NCI-H82 treated with DMSO at 0.1 percent for 48 hours (cell line): ENCODE results near the gene WDR86.

ENCODE experiments used
- DNase-seq: peaks from one replicate; lab custom pipeline; 2025; ENCODE audit not compliant: unreplicated experiment; lab: John Stamatoyannopoulos, UW

WDR86 gene

DNA sequence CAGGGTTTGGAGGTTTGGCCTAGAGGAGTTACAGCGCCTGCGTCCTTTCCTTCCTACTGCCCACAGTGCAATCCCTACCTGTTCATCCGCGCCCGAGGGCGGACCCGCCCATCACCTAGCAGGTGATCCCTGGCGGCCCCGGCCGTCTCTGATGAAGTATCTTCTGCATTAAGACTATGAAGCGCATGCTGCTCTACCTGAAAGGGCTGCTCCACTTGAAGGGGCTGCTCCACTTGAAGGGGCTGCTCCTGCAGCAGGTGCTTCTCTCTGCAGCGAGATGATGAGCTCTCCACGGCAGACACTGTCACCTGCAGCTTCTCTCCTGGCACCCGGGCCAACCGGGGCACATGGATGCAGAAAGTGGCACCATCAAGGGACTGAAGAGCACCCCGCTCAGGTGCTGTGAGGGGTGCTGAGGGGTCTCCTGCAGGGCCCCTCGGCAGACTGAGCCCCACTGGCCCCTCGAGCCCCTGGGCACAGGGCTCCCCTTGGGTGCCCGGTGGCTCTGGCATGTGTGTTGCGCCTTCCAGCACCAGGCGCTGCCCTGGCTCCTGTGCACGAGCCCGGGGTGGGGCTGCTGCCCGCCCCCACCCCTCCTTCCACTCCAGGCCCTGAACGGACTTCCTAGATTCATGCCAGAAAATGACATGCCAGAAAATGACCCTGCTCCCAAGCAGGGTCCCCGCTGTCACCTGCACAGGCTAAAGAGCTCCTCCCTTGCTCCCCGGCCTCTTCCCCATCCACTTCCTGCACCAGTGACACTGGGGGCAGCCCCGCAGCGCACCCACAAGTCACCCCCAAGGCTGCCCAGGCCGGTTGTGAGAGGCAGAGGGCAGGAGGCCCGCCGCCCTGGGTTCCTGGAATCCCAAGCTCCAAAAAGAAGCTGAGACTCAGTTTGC lies 29.4 kb downstream of the WDR86 start:
- DNase-seq = no peak

DNA sequence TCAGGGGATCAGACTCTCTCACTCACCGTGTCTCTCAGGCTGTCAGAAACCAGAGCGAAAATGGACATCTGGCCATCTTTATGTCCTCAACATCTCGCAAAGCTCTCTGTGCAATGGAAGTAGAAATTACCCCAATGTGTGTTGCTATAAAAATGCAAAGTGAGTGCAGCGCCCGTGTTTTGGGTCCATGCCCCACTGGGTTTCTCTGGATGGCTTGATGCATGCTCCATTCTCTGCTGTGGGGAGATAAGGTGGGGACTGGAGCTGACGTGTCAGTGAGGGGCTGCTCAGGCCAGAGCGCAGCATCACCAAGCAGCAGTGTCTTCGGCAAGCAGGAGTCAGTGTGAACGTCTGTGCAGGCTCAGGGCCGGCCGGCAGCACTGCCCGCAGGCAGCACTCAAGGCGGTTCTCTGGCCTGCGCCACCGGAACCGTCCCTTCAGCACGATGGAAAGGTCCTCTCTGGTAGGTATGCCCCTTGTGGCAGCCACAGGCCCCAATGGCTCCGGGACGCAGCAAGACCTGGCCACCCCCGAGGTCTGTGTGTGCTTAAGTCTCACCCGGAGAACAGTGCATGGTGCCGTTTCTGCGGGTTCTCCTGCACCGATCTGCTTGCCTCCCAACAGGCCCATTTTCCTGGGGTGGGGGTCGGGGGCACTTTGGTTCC lies 30.2 kb downstream of the WDR86 start:
- no peak for DNase-seq

DNA sequence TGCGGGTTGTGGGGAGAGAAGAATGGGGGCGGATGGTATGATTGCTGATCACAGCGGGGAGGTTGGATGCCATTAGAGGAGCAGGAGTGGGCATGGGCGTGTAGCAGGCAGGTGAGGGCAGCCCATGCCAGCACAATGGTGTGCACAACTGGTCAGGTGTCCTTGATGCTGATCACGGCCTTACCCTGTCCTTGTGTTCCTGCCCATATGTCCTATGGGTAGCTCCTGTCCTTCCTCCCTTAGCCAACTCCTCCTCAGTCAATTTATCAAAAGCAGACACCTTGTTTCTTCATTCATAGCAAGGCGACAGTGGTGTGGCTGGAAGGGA lies 30.7 kb downstream of the WDR86 start:
- no peak for DNase-seq

DNA sequence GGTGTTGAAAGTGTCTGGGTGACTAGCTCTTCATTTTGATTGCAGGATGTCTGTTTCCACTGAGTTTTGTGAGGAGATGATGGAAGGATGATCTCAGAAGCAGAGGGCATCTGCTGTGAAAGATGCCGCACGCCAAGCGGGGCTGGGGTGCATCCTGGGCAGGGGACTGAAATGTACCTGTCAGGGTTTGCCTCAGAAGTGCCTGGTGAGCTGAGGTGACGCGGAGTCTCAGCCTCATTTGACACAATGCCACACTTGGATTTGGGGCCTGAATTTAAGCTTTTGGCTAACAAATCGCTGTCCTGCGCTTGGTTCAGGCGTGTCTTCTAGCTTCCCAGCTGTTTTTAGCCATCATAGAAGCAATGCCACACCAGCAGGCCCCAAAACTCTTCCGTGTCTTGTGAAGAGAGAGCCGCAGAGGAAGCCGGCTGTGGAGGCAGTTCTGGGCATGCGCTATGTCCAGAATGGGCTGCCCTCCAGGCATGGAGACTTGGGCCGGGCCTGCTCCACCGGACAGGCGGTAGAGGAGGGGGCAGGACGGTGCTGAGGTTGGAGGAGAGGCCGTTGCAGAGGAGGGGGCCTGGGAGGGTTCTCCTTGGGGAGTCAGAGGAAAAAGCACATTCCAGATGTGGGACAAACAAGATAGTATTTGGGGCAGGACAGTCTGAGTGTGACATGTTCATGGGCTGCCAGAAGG lies 31.2 kb downstream of the WDR86 start:
- DNase-seq = no peak

DNA sequence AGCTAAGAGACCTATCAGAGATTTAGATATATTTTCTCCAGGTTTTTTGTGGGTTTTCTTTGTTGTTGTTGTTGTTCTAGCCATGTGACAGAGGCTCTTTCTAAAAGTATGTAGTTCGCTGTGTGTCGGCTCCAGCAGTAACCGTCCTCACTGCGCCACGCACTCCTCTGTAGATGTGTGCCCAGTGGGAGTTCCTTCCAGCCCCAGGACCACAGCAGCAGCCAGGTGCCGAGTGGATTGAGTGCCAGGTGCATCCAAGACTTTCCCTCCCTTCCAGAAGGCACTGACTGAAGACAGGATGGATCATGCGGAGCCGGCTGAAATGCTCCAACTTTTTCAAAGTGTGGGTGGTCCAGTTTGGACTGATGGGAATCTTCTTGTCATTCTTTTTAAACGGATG lies 31.8 kb downstream of the WDR86 start:
- DNase-seq = no peak

DNA sequence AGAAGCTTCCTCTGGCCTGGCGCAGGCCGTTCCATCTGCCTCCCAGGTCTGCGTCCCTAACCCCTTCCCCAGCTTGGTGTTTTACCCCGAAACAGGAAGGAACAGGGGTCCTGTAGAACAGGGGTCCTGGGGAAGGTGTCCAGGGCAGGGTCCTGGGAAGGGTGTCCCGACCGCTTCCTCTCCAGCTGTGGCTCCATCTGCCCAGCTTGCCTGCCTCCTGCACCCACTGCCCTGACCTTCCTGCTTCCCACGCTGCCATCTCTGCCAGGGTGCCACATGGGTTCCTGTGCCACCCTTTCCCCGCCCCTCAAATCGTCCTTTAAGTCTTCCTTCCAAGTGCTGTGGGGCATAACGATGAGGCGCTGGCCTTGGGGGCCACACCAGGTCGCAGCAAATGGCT lies 32.4 kb downstream of the WDR86 start:
- no peak for DNase-seq

DNA sequence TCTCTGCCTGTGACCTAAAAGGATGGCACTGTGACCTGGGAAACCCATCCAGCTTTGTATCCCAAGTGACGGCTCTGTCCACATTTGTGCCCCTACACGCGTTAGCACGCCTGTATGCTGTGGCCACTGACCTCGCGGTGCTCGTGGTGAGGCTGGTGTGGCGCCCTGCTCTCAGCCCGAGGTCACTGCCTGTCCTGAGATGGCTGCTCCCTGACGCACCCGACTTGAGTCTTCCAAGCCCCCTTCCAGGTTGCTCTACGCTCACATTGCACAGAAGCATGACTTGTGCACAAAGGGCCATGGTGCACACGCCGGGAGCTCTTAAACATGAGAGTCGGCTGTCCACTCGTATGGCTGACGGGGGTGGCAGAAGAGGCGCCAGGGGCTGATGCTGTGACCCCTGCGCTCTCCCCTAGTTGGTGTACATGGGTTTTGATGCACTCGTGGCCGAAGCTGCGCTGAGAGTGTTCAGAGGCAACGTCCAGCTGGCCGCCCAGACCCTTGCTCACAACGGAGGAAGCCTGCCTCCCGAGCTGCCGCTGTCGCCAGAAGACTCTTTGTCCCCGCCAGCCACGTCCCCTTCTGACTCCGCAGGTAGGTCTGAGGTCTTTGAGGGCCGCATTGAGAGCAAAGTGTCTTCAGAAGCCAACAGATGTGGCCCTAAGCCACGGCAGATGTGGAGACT lies 33.5 kb downstream of the WDR86 start:
- DNase-seq = no peak

DNA sequence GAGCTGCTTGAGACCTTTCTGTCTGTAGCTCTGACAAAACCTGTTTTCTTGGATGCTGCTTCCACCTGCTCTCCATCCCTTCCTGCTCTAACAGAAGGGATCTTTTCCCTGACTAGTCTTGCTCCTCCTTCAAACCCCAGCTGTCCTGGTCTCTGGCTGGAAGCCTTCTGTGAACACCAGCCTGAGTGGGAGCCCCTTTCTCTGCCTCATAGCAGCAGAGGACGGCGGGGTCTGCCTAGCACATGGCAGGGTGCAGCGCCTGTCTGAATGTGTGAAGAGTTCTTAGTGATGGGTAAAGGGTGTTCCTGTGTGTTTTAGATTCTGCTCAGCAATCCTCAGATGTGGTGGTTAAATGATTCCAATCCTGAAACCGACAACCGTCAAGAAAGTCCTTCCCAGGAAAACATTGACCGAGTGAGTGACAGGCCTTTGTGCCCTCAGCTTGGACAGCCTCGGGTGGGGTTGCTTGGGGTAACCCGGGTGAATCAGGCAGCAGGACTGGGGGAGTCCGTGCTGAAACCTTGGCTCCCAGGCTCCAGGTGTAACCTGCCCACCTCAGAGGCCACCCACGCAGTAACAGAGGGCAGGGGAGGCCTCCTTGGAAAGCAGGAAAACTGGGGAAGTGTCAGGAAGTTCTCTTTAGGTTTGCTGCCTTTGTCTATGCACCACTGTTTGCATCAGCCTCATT lies 34.2 kb downstream of the WDR86 start:
- no peak for DNase-seq

DNA sequence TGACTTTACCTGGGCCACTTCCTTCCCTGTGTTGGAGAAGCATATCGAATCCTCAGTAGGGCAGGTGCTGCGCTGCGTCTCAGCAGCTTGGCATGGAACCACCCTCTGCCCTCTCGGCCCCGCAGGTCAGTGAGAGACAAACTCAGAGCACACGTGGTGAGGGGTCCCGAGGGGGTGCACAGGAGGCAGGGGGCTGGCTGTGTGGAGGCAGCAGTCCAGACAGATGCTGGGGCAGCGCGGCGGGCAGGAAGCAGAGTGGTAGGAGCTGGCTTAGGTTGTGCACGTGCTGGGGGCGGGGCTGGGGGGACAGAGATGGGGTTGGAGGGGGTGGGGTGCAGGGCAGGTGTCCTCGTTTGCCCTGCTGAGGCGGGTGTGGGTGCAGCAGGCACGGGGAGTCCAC lies 35.1 kb downstream of the WDR86 start:
- no peak for DNase-seq

DNA sequence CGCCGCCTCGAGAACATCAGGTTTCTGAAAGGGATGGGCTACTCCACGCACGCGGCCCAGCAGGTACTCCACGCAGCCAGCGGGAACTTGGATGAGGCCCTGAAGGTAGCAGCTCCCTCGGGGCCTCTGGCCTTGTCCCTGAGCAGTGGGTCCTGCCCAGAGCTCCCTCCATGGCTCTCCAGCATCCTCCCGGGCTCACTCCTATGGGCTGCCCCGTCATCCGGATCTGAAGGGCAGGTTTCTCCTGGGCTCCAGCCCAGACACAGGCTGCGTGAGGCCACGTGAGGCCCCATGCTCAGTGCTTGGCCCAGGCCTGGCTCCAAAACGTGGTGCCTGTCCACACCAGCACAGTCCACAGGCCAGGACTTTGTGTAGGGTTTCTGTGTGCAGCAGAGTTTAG lies 35.7 kb downstream of the WDR86 start:
- DNase-seq = no peak

DNA sequence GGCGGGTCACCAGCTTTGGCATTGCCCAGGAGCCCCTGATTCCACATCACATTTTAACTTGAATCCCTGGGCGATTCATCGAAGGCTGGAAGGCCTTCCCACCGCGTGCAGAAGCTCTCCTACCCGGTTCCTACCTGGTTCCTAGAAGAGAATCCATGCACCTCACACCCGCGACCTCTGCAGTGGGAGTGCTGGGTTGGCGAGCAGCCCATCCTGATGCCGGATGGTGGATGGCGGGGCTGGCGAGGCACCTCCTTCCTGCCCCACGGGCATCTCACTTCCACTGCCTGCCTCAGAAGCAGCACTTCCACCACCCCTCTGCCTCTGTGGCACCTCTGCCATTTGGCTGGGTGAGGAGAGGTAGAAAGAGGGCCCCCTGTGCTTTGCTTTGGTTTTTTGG lies 36.2 kb downstream of the WDR86 start:
- DNase-seq = no peak

DNA sequence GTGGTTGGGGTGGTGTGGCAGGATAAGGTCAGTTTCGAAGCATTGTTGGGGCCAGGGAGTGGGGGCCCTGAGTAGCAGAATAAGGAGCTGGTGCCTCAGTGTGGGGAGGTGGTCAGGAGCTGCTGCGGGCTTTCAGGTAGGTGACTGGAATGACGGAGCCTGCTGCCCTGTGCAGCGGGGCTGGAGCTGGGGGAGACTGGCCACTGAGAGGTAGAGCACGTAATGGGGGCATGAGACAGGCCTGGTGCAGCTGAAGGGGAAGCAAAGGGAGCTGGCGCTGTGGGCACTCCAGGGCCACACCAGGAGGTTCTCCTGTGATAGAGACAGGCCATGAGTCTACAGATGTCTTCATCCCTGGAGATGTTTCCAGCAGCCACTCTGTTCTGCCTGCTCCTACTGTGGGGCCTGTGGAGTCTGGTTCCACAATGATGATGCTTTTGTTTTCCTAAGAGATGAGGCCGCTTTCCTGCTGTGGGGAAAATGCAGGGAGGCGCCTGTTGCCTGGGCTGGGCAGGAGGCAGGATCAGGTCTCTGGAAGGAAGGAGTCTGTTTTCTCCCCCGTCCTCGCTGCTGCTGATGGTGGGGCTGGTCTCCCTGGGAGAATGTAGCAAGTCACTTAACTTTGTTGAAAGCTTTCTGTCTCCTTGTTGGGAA lies 37.1 kb downstream of the WDR86 start:
- no peak for DNase-seq

DNA sequence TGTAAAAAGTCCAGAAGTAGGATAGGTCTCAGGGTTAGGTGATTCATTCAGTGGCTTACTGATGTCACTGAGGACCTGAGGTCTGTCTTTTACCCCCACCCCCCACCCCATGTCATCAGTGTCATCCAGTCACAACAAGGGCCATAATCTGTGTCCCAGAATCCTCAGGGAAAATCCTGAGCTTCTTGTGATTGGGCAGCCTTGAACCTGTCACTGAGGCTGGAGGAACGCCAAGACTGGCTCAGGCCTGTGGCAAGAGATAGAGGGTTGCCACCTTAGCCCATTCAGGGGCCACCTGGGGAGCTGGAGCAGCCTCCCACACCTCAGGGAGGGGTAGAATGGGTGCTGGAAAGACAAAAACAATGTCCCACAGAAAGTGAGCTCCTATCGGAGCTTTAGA lies 38.6 kb downstream of the WDR86 start:
- DNase-seq = no peak

DNA sequence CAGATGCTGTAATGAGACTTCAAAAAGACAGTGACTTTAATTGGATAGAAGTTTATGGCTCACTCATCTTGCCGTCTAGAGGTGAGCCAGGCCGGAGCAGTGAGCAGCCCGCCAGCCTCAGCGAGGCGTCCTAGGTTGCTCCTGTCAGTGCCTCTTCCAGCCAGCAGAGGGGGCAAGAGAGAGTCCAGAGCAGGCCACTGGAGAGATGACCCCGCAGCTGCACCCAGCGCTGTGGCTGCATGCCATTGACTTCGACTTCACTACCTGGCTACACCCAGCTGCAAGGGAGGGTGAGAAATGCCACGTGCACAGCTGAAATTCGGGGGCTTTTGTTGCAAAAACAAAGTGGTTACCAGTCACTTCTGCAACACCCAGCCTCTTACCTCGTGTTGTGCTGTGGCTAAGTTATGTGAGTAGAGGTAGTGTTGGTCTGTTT lies 41.7 kb downstream of the WDR86 start:
- peak; percentile 64 for DNase-seq

DNA sequence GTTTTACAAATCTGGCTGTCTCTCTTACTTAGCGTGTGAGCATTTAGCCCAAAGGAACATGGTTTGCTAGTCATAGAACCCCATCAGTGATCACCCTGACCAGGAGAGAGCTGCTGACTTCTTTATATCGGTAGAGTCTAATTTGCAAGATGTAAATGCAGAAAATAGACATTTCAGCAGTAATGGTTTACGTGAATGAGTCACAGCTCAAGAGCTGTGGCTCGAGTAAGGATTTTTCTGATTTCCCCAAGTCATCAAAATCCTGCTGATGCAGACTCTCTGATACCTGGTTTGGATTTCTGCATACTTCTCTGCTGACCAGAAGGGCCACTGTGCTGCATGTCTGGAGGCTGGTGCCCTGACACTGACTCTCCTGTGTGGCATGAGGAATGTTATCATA lies 42.6 kb downstream of the WDR86 start:
- DNase-seq = no peak

DNA sequence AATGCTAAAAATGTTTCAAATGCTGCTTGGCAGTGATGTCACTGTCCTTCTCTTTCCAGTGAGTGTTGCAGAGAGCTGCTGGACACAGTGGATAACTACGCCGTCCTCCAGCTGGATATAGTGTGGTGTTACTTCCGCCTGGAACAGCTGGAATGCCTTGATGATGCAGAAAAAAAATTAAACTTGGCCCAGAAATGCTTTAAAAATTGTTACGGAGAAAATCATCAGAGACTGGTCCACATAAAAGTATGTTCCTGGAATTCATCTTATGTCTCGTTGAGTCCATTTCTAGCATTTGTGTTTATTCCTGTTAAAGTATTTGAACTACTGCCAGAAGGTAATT lies 43.0 kb downstream of the WDR86 start:
- no peak for DNase-seq

DNA sequence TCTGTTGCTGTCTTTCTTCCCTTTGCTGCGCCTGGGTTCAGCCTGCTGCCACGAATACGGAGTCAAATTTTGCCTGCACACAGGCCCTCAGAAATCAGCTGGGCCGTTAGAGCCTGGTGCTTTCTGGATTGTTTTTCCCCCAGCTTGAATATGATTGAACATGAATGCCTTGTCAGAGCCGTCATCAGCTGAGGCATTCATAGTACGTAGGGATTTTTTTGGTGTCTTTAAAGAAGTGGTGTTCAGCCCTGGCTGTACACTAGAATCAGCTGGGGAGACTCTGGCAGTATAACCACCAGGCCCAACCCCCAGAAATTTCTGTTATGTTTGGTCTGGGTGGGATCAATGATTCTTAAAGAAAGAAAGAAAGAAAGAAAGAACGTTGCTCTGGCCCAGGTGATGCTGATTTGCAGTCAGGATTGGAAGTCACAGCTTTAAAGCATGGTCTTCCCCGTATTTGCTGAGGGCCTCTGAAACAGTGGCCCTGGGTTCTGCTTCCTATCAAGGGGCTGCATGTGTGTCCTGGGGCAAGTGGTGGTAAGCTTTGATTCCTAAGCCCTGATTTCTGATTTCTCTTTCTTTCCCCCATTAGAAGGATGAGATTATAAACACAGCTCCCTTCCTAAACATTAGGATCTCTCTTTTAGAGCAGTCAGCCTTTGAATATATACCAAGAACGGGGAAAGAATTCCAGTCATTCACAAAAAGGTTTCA lies 43.5 kb downstream of the WDR86 start:
- DNase-seq = no peak

DNA sequence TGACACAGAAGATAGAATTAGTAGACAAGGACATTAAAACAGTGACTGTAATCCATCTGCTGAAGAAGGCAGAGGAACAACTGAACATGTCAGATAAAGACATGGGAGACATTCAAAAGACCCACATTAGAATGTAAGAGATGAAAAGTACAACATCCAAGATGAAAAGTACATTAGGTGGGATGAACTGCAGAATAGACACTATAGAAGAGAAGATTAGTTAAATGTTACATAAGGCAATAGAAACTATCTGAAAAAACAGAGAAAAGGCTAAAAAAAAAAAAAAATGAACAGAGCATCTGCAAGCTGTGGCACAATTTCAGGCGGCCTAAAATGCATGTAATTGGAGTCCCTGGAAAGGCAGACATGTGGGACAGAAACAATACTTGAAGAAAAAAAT lies 46.7 kb downstream of the WDR86 start:
- no peak for DNase-seq

DNA sequence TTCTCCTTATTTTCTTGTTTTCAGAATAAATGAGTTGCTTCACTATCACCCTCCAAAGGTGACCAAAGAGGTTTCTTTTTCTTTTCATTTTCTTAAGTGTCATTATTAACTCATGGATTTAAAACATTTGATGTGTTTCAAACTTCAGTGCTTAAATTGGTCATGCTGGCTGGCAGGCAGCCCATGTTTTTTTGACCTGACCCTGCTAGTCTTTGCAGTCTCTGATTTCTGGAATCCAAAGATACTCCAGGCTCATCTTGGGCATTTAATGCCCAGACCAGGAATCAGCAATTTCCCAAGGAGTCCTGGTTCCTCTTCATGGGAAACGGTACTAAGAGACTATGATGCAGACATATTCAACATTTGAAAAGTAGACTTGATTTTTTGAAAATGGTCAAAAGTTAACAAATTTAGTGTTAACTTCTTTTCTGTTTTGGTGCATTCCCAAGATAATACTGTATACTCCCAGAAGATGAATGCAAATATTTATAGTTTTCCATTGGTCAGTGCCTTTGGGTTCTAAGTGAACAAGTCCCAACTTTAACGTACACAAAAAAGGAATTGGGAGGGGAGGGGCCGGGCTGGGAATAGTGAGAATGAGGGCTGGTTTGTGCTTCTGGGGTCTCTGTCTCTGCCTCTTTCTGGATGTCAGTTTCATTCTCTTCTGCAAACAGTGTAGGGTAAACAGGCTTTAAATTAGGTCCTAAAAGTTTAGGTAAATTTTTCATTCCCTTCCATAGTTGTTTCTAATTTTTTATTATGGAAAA lies 48.5 kb downstream of the WDR86 start:
- DNase-seq = no peak
